Measurements from ENCODE around the gene ARL3.

DNA sequence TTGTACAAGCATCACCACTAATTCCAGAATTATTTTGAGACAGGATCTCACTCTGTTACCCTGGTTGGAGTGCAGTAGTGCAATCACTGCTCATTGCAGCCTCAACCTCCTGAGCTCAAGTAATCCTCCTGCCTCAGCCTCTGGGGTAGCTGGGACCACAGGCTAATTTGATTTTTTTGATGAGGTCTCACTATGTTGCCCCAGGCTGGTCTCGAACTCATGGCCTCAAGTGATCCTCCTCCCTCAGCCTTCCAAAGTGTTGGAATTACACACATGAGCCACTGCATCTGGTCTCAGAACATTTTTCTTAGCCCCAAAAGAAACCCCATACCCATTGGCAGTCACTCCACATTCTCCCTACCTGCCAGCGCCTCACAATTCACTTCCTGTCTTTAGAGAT lies 26.0 kb upstream of the ARL3 start:
- no peak for TF ChIP-seq POLR2A (IDR thresholded peaks at IDR 0.05)
- TF ChIP-seq, protein P1, sequence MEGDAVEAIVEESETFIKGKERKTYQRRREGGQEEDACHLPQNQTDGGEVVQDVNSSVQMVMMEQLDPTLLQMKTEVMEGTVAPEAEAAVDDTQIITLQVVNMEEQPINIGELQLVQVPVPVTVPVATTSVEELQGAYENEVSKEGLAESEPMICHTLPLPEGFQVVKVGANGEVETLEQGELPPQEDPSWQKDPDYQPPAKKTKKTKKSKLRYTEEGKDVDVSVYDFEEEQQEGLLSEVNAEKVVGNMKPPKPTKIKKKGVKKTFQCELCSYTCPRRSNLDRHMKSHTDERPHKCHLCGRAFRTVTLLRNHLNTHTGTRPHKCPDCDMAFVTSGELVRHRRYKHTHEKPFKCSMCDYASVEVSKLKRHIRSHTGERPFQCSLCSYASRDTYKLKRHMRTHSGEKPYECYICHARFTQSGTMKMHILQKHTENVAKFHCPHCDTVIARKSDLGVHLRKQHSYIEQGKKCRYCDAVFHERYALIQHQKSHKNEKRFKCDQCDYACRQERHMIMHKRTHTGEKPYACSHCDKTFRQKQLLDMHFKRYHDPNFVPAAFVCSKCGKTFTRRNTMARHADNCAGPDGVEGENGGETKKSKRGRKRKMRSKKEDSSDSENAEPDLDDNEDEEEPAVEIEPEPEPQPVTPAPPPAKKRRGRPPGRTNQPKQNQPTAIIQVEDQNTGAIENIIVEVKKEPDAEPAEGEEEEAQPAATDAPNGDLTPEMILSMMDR (IDR thresholded peaks at IDR 0.05): no peak
- TF ChIP-seq POLR2AphosphoS5 (IDR thresholded peaks at IDR 0.05): no peak

All from sigmoid colon (tissue), 4 donors.